Mesendoderm (in vitro differentiated cells): ENCODE results near the gene MYO16.

ENCODE experiments used
- DNase-seq: peaks from one replicate; pipeline ENCODE4 v3.0.0; 2013
- H2AK5ac ChIP-seq: 2 replicates; pipeline ENCODE4 v1.6.1; 2013; ENCODE audit warnings: low read length, inconsistent platforms
- H2BK120ac ChIP-seq: 2 replicates; pipeline ENCODE4 v1.6.1; 2013; ENCODE audit warnings: low read depth, mild to moderate bottlenecking, low read length, moderate library complexity, mixed read lengths
- H2BK15ac ChIP-seq: replicated peaks from 2 replicates; pipeline ENCODE4 v1.6.1; 2013; ENCODE audit warnings: low read depth, mild to moderate bottlenecking, moderate library complexity
- H2BK5ac ChIP-seq: 2 replicates; pipeline ENCODE4 v1.6.1; 2013; ENCODE audit warnings: low read length, inconsistent platforms
- H3K18ac ChIP-seq: 2 replicates; pipeline ENCODE4 v1.6.1; 2013; ENCODE audit warnings: mild to moderate bottlenecking, low read length, mixed read lengths
- H3K23ac ChIP-seq: one replicate; pipeline ENCODE4 v1.6.1; 2013; ENCODE audit warnings: low read length
- H3K27ac ChIP-seq: 2 replicates; pipeline ENCODE4 v1.5.1; 2013; ENCODE audit warnings: low read depth, mild to moderate bottlenecking, inconsistent platforms, low read length, moderate library complexity
- H3K27me3 ChIP-seq: 2 replicates; pipeline ENCODE4 v1.6.1; 2013; ENCODE audit warnings: low read length, control low read depth, mild to moderate bottlenecking, inconsistent platforms; ENCODE audit not compliant: insufficient read depth, poor library complexity
- H3K36me3 ChIP-seq: 2 replicates; pipeline ENCODE4 v1.6.1; 2013; ENCODE audit warnings: low read length, inconsistent platforms; ENCODE audit not compliant: control insufficient read depth, insufficient read depth
- H3K4ac ChIP-seq: one replicate; pipeline ENCODE4 v1.6.1; 2013; ENCODE audit warnings: low read depth, mild to moderate bottlenecking, low read length, moderate library complexity
- H3K4me1 ChIP-seq: 2 replicates; pipeline ENCODE4 v1.6.1; 2013; ENCODE audit warnings: low read depth, low read length, inconsistent platforms; ENCODE audit not compliant: control insufficient read depth
- H3K4me2 ChIP-seq: 2 replicates; pipeline ENCODE4 v1.6.1; 2013; ENCODE audit warnings: low read length
- H3K4me3 ChIP-seq: 2 replicates; pipeline ENCODE4 v1.5.1; 2013; ENCODE audit warnings: mild to moderate bottlenecking, low read length
- H3K56ac ChIP-seq: one replicate; pipeline ENCODE4 v1.6.1; 2013; ENCODE audit warnings: low read length
- H3K79me1 ChIP-seq: 2 replicates; pipeline ENCODE4 v1.6.1; 2013; ENCODE audit warnings: low read length, inconsistent platforms
- H3K79me2 ChIP-seq: 2 replicates; pipeline ENCODE4 v1.6.1; 2013; ENCODE audit warnings: mild to moderate bottlenecking, low read length; ENCODE audit not compliant: control insufficient read depth, insufficient read depth
- H3K9ac ChIP-seq: 2 replicates; pipeline ENCODE4 v1.6.1; 2013; ENCODE audit warnings: low read length, inconsistent platforms
- H4K5ac ChIP-seq: one replicate; pipeline ENCODE4 v1.6.1; 2013; ENCODE audit warnings: low read length
- H4K8ac ChIP-seq: one replicate; pipeline ENCODE4 v1.6.1; 2013; ENCODE audit warnings: low read depth, mild to moderate bottlenecking, control low read depth, low read length, moderate library complexity
- WGBS: extraction: QIAGEN DNeasy Blood & Tissue Kit; methylation state at CpG from one replicate; pipeline ENCODE4 v1.1.7; 2013; ENCODE audit warnings: low lambda C conversion rate, missing lambda C conversion rate; ENCODE audit not compliant: insufficient coverage; ENCODE audit errors: extremely low coverage; 5-methylcytosine and 5-hydroxymethylcytosine counted together

The MYO16 gene

GRCh38 chr13:108700422-108701170 is 71.2 kb downstream of the MYO16 start:
- Histone ChIP-seq H3K27ac (no peak overlapping the region), H4K8ac (no peak overlapping the region), H3K4me1 (no peaks in the 10 kb centered on the region), H2BK120ac (no peak overlapping the region), H2BK15ac (no peak overlapping the region), H3K4ac (no peak overlapping the region), H3K56ac (no peak overlapping the region), H2AK5ac (no peak overlapping the region), H2BK5ac (no peak overlapping the region), H3K18ac (no peak overlapping the region), H3K36me3 (no peaks in the 10 kb centered on the region), H3K23ac (no peak overlapping the region), H3K4me3 (no peak overlapping the region), H3K79me2 (no peaks in the 10 kb centered on the region), H3K9ac (no peak overlapping the region), H3K4me2 (no peak overlapping the region), H3K79me1 (no peaks in the 10 kb centered on the region), H4K5ac (no peak overlapping the region), H3K27me3 (no peaks in the 10 kb centered on the region)
- DNase-seq, result no peak
- WGBS, result no CpG with 5 or more reads among the region's 9 CpGs

- Histone ChIP-seq H3K9ac (no peak overlapping the region), H3K36me3 (no peaks in the 10 kb centered on the region), H3K56ac (no peak overlapping the region), H2BK15ac (no peak overlapping the region), H3K27ac (no peak overlapping the region), H3K23ac (no peak overlapping the region), H3K4me1 (no peaks in the 10 kb centered on the region), H2BK120ac (no peak overlapping the region), H2AK5ac (no peak overlapping the region), H3K27me3 (no peaks in the 10 kb centered on the region), H4K5ac (no peak overlapping the region), H3K18ac (no peak overlapping the region), H3K79me2 (no peaks in the 10 kb centered on the region), H3K4ac (no peak overlapping the region), H3K4me3 (no peak overlapping the region), H3K4me2 (no peak overlapping the region), H2BK5ac (no peak overlapping the region), H3K79me1 (no peaks in the 10 kb centered on the region), H4K8ac (no peak overlapping the region)
- DNase-seq, result no peak
These were observed 72.8 kb downstream of the MYO16 start for GRCh38 chr13:108702171-108702570.

GRCh38 chr13:108705031-108705430 is 75.6 kb downstream of the MYO16 start:
- no peak overlapping the region for H3K27ac ChIP-seq
- no CpG with 5 or more reads among the region's 4 CpGs for WGBS
- no peak overlapping the region for H3K18ac ChIP-seq
- H2BK15ac ChIP-seq, result no peak overlapping the region
- no peaks in the 10 kb centered on the region for H3K36me3 ChIP-seq
- H3K4me3 ChIP-seq, result no peak overlapping the region
- no peak overlapping the region for H2AK5ac ChIP-seq
- no peak overlapping the region for H3K9ac ChIP-seq
- H3K27me3 ChIP-seq, result no peaks in the 10 kb centered on the region
- no peak overlapping the region for H3K23ac ChIP-seq
- H3K4me1 ChIP-seq, result no peaks in the 10 kb centered on the region
- no peak overlapping the region for H3K56ac ChIP-seq
- no peak for DNase-seq
- H3K79me2 ChIP-seq, result no peaks in the 10 kb centered on the region
- no peak overlapping the region for H4K8ac ChIP-seq
- no peak overlapping the region for H3K4me2 ChIP-seq
- H4K5ac ChIP-seq, result no peak overlapping the region
- H2BK5ac ChIP-seq, result no peak overlapping the region
- no peak overlapping the region for H3K4ac ChIP-seq
- no peaks in the 10 kb centered on the region for H3K79me1 ChIP-seq
- H2BK120ac ChIP-seq, result no peak overlapping the region

- WGBS, result no CpG with 5 or more reads among the region's 1 CpG
- Histone ChIP-seq H3K4ac (no peak overlapping the region), H3K79me1 (no peaks in the 10 kb centered on the region), H2AK5ac (no peak overlapping the region), H3K27ac (no peak overlapping the region), H3K56ac (no peak overlapping the region), H2BK5ac (no peak overlapping the region), H4K8ac (no peak overlapping the region), H3K27me3 (no peaks in the 10 kb centered on the region), H3K4me1 (no peaks in the 10 kb centered on the region), H3K79me2 (no peaks in the 10 kb centered on the region), H3K4me3 (no peak overlapping the region), H3K9ac (no peak overlapping the region), H3K4me2 (no peak overlapping the region), H3K36me3 (no peaks in the 10 kb centered on the region), H3K18ac (no peak overlapping the region), H3K23ac (no peak overlapping the region), H2BK120ac (no peak overlapping the region), H4K5ac (no peak overlapping the region), H2BK15ac (no peak overlapping the region)
- no peak for DNase-seq
These were observed 78.2 kb downstream of the MYO16 start for GRCh38 chr13:108707584-108707983.

- WGBS, result no CpG with 5 or more reads among the region's 8 CpGs
- Histone ChIP-seq H3K23ac (no peak overlapping the region), H4K5ac (no peak overlapping the region), H3K18ac (no peak overlapping the region), H3K36me3 (no peaks in the 10 kb centered on the region), H2AK5ac (no peak overlapping the region), H3K4me3 (no peak overlapping the region), H2BK15ac (no peak overlapping the region), H3K79me1 (no peaks in the 10 kb centered on the region), H2BK120ac (no peak overlapping the region), H3K79me2 (no peaks in the 10 kb centered on the region), H3K56ac (no peak overlapping the region), H3K4me2 (no peak overlapping the region), H3K27ac (no peak overlapping the region), H3K27me3 (no peaks in the 10 kb centered on the region), H3K4me1 (no peaks in the 10 kb centered on the region), H2BK5ac (no peak overlapping the region), H3K4ac (no peak overlapping the region), H3K9ac (no peak overlapping the region), H4K8ac (no peak overlapping the region)
- no peak for DNase-seq
These were observed 79.5 kb downstream of the MYO16 start for GRCh38 chr13:108708921-108709320.

- Histone ChIP-seq H3K79me1 (no peaks in the 10 kb centered on the region), H3K18ac (no peak overlapping the region), H2AK5ac (no peak overlapping the region), H3K56ac (no peak overlapping the region), H3K9ac (no peak overlapping the region), H3K4me1 (no peaks in the 10 kb centered on the region), H3K27ac (no peak overlapping the region), H2BK5ac (no peak overlapping the region), H3K4ac (no peak overlapping the region), H4K8ac (no peak overlapping the region), H2BK120ac (no peak overlapping the region), H3K36me3 (no peaks in the 10 kb centered on the region), H3K4me3 (no peak overlapping the region), H4K5ac (no peak overlapping the region), H3K79me2 (no peaks in the 10 kb centered on the region), H2BK15ac (no peak overlapping the region), H3K23ac (no peak overlapping the region), H3K4me2 (no peak overlapping the region), H3K27me3 (no peaks in the 10 kb centered on the region)
- DNase-seq, result no peak
- WGBS, result no CpG with 5 or more reads among the region's 6 CpGs
These were observed 82.0 kb downstream of the MYO16 start for GRCh38 chr13:108711386-108711785.
